IMR-90 (cell line): Measurements from ENCODE around the gene HACL1.

Source experiments
- CTCF ChIP-seq: conservative IDR thresholded peaks from 2 replicates; pipeline ENCODE4 v1.5.1; 2012; ENCODE audit warnings: mild to moderate bottlenecking, low read depth, low read length, improper control_type of control experiment
- MAFK ChIP-seq: IDR thresholded peaks from 2 replicates; pipeline ENCODE4 v1.6.1; 2012; ENCODE audit warnings: low read depth, low read length, improper control_type of control experiment
- POLR2A ChIP-seq: IDR thresholded peaks from 2 replicates; pipeline ENCODE4 v1.6.1; 2012; ENCODE audit warnings: mild to moderate bottlenecking, low read depth, low read length

- no peak for TF ChIP-seq CTCF
- no peak for TF ChIP-seq POLR2A
- TF ChIP-seq MAFK, result no peak
These were observed 30.2 kb upstream of the HACL1 start for GRCh38 chr3:15631426-15632211.
